HG03025 (cell line): ENCODE data around the gene DUOX1.

ENCODE experiments used
- ATAC-seq: cut with Tn5 transposase; IDR thresholded peaks from one replicate; pipeline ENCODE4 v1.9.1; 2021; ENCODE audit warnings: mild to moderate bottlenecking, moderate library complexity; ENCODE audit not compliant: unreplicated experiment, low FRiP score

DUOX1 gene

DNA sequence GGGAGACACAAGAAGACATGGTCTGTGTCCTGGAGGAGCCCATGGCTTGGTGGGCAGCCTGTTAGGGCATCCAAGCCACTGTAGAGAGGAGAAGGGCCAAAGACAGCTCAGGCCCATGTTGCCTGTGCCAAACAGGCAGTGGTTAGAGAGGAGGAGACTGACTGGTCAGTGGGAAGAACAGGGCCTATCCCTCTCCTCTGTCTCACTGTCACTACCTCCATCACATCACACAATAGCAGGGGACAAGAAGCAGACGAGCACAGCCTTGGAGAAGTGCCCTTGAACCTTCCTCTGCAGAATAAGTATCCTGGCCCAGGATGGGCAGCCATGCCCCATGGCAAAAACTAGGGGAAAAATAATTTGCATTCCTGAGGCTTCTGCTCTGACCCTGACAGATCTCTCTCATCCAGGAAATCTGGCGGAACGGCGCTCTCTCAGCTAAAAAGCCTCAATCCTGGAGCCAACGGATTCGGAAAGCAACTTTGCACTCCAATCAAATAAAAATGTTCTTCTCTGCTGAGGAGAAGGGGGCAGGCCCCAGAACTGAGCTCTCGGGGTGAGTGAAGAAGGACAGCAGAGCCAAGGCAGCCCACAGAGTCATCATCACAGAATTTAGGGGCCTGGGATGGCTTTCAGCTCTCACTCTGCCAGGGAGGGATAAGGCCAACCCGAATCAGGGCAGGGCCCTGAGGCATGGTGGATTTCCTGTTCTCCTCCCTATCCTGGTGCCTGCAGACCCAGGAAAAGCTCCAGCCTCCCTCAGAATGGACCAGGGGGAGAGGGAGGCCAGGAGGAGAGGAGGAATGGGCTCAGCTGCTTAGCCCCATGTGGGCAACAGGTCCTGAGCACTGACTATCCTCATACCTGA lies 56.3 kb downstream of the DUOX1 start:
- no peak for ATAC-seq

DNA sequence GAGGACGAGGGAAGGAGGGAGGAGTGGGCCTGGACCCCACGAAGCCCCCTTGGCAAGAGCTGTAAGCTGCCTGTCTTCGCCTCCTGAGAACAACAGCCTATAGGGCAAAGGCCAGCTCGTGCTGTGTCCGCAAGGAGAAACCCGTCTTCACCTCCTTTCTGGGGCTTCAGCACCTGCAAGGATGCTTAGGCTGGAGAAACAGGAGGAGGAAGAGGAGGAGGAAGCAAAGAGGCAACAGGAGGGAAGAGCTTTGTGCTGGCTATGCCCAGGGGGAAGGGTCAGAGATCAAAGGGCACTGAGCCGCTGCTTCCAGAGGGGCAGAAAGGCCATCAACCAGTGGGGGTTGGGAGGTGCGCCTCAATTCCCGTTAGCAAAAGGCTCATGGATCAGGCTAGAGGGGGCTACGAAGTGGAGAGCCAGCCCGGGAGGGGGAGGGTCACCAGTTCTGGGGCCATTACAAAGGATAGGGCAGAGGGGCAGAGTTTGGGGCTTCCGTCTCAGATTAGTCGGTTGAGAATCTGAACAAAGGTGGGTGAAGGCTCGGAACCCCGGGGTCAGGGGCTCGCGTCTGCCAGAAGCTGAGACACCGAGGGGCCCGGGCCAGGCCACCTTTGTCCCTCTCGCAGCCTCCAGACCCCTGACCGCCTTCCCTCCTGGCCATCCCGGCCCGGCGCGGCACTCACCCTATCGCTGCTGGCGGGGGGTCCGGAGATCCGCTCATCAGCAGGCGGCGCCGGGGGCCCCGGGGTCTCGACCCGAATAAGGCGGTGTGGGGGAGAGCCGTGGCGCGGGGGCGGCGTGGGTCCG lies 57.2 kb downstream of the DUOX1 start:
- no peak for ATAC-seq

DNA sequence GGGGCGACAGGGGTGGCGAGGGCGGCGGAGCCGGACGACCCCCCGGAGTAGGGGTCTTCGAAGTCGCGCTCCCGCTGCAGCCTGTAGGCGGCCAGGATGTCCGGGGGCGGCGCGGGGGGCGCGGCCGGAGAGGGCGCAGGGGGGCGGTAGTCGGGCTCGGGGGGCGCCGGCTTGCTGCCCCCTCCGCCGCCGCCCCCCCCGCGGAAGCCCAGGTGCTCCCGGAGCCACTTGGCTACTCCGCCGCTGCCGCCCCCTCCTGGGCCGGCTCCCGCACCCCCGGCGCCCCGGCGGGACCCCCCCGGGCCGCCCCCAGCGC lies 57.7 kb downstream of the DUOX1 start:
- no peak for ATAC-seq

DNA sequence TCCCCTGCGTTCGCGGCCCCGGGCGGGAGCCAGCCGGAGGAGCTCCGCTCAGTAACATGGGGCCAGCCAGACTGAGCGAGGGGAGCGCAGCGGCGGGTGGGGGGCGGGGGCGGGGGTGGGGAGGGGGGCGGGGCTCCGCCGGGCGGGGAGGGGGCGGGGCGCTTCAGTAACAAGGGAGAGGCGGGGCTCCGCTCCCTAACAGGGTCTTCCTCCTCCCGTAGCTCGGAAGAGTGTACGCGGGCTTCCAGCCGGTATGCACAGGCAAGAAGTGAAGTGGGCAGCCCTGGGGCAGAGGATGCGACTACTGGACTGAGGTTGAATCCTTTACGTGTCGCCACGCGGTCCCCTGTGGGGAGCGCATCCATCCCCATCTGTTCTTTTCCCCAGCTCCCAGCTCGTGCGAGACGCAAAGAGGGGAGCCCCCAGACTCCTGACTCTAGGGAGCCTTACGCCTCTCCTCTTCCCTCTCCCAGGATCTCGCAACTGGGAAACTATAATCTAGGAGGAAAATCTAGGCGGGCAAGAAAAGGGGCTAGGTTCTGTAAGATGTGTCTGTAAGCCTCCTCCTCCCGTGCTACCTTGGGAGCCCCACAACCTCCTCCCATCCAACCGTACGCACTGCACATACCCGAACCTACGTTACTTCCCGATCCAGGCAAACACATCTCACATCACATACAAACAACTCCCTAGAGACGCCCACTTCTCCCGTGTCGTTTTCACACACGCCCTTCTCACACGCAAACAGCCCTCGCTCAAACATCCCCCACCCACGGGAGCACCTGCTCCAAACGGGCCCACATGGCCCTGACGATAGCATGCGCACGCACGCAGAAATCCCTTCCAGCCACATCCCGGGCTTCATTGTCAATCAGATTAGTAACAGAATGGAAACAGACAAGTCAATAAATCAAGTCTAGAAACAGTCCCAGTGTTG lies 58.4 kb downstream of the DUOX1 start, which contains the start of gene SHF:
Gene SHF, minus strand, starts transcription at position 73 of the 937 bp plus-strand sequence. Its CDS starts 15 bp downstream, at position 58.
- ATAC-seq = peak; percentile 40

DNA sequence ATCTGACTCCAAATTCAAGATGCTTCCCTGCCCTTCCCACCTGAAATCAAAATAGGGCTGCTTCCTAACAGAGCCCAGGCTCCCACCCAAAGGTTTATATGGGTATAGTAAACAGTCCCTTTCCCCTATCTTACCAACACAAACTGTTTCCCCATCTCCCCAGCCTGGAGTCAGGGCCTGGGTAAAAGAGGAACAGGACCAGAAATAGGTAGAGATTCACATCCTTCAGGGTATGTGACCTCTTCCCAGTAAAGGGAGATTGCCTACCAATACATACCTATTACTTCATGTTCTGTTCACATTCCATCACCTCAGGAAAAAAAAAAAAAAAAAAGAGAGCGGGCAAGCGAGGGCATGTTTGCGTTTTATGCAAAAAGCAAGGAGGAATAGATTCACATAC lies 67.7 kb downstream of the DUOX1 start:
- ATAC-seq = no peak

DNA sequence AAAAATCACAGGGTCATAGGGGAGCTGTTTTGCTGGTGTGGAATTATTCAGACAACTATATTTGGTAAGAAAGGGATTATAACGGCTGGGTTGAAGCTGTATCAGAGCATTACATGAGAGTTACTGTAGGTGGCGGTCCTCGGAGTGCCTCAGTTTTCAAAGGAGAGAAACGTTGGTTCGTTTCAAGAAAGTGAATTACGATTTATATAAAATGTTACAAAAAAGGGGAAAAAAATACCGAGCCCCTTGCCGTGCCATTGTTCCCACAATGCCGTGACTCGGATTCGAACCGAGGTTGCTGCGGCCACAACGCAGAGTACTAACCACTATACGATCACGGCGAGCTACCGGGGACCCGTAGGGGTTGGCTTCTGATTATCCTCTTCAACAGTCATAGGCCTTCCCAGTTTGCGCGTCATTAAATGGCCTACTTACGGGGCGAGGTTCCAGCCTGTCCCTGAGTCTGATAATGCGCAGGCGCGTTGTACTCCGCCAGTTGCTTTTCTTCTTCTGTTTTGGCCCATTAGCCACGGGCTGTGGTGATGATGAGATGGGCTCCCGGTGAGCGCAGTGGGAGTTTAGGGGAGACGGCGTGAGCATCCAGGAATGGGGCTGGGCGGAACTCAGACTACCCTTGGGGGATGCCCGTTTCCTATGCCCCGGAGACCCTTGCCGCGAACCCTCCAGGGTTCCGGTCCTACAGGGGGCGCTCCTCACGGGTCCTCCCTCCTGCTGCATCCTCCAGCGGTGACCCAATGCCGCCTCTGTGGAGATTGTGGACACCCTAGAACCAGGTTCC lies 68.7 kb downstream of the DUOX1 start:
- ATAC-seq = peak; percentile 65

DNA sequence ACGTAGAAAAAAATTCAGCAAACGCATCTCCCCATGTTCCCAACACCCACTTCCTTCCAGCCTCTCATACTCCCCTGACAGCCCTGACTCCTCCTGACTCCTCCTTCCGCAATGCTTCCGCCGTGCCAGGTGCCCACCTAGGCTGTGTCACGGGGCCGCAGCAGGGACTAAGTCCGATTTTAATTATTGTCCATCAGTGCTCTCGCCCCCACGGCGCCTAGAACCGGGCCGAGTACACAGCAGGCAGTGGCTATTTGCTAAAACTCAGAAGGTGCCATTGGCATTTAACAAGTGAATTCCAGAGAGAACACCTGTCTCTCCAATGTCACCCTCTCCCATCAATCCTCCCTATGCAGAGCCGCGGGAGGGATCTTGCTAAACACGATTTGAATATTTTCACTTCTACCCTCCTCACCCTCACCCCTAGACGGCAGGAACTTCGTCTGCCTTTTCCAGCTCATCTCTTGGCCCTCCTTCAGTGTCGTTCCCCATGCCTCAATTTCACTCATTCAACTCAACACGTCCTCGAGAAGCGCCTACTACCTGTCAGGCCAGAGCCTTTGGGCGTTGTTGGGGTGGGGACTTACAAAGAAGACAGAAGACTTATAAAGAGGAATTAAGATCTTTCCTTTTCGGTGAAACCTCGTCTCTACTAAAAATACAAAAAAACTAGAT lies 69.5 kb downstream of the DUOX1 start:
- ATAC-seq = peak; percentile 4

DNA sequence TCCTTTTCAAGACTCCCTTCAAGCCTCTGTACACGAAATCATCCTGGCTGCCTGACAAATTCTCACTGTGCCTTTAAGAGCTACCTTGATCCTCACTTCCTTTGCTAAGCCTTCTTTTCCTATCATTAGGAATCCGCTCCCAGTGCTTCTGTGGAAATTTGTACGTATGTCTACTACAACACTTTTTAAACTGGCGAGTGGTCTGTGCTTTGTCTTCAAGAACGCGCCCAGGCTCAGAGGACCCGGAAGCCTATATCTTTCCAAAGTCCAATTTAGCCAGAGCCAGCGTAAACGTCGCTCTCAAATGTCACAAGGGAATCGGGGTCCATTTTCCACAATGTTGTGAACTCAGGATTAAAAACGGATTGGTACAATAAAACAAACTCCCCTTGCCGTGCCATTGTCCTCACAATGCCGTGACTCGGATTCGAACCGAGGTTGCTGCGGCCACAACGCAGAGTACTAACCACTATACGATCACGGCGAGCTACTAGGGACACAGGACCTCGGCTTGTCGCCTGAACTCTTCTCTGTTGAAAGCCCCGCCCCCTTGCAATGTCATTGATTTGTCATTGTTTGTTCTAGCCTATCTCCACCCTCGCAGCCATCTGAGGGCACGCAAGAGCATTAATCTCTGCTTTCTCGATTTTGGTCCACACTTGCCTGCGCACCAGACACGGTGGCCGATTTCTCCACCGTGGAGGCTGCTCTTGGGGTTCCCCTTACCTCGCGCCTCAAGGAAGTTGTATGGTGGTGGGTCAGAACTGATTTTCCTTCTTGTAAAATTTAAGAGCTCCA lies 70.4 kb downstream of the DUOX1 start:
- peak; percentile 37 for ATAC-seq

DNA sequence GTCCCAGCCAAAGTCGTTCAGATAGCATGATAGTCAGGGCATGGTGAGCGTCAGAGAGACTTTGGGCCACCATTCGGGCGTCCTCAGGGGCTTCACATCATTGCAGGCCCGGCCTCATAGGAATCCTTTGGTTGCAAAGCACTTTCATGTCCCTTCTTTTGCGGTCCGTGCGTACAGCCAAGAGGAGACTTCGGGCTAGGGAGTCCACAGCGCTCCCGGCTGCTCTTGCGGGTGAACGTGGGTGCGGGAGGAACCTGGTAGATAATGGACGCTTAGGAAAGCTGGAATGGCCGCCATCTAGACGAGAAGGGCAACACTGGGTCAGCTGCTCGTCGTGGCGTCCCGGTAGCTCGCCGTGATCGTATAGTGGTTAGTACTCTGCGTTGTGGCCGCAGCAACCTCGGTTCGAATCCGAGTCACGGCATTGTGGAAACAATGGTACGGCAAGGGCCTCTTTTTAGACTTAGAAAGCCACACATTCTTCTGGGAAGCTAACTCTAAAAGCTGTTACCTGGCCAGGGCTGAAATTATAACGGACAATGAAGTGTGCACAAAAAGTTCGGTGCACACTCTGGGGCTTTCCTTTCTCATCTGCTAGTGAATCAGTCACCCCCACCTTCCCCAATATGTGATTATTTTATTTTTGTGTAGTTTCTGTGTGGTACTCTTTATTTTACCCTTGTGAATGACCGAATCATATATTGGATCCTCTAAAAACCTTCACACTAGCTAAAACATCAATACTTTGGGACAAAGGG lies 71.2 kb downstream of the DUOX1 start:
- ATAC-seq = peak; percentile 2

DNA sequence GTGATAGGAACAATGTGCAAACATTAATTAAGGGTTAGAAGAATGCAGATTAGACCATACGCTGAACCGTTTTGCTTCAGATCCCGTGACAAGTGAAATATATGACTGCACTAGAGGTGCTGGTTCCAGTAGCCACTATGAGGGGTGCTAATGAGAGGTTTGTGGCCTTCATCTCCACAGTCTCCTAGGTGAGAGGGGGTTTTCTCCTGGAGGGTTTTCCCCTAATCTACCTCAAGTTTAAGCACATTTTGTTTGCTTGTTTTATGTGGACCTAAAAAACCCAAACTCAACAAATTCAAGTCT lies 71.7 kb downstream of the DUOX1 start:
- no peak for ATAC-seq

DNA sequence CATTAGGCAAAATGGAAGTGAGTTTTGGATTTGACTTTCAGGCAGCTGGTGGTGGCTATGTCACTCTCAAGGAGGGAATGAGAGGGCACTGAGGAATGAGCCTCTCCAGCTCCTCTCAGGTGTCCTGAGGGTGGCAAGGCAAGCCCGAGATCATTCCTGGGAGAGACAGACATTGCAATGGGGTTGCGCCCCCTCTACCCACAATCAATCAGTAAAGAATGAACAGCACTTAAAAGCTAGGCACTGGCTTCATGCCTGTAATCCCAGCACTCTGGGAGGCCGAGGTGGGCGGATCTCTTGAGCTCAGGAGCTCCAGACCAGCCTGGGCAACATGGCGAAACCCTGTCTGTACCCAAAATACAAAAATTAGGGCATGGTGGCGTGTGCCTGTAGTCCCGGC lies 72.1 kb downstream of the DUOX1 start:
- no peak for ATAC-seq

DNA sequence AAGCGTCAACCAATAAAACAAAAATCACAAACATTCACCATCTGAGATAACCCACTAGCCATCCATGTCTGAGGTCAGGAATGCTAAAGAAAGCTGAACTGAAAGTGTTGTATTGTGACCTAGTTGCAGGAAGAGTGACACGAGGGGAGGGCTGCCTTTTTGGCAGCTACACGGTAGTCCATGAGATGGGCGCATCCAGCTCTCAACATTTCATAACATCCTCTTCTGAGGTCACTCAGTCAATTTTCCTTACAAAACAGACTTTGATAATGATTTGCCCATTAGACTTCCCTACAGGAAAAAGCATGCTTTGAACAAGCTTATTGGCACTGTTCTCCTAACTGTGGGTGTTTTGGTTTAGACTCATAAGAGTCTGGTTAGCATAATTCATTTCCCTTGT lies 73.4 kb downstream of the DUOX1 start:
- no peak for ATAC-seq

DNA sequence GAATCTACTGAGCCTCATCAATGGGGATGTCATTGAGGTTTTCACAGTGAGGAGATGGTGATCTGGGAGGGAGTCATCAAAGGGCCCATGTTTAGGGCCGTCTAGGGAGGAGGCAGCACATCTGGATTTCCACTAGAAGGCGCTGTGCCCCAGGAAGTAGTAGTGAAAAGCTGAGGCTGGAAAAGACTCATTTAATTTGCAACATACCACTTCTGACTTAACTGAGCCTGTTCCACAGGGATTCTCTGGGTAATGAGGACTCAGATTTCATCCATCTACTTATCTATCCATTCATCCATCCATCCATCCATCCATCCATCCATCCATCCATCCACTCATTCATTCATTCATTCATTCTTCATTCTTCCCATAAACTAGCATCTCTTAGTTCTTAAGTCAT lies 75.4 kb downstream of the DUOX1 start:
- no peak for ATAC-seq

DNA sequence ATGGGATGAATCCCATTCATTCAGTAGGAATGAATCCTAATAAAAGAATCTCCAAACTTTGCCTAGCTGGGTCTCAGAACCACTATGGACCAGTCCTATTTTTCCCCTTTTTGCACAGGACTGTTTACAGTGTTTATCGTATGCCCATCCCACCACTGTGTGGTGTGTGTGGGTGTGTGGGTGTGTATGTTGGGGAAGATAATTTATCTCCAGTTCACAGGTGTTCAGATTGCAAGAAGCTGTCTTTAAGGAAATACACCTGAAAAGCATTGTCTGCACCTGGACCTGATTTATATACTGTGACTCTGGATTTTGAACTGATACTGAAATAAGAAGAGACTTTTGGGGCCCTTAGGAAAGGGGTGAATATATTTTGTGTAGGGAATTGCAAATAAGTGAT lies 82.7 kb downstream of the DUOX1 start:
- no peak for ATAC-seq
